Neural cell (in vitro differentiated cells): ENCODE measurements around the gene PGP. TPM values are rescaled to one million over a fixed set of nuclear protein-coding genes. Genes with fewer than 3 reads are reported as not detected.

Source experiments
- H2AFZ ChIP-seq: fragments of 200-600, 300-800 bp; sonication (generic), shearing (Covaris generic); 2 replicates; pipeline ENCODE4 v1.6.0; 2014; ENCODE audit warnings: low read depth, mild to moderate bottlenecking, antibody characterized with exemption, low read length, moderate library complexity
- H3F3A ChIP-seq: fragments of 200-600 bp; shearing (Covaris generic); 2 replicates; pipeline ENCODE4 v1.6.1; 2016; ENCODE audit warnings: mild to moderate bottlenecking, moderate library complexity, mixed read lengths, antibody characterized with exemption, low read length; ENCODE audit not compliant: insufficient read depth, poor library complexity, severe bottlenecking
- H3K27ac ChIP-seq: fragments of 200-600, 300-800 bp; sonication (generic), shearing (Covaris generic); 2 replicates; pipeline ENCODE4 v1.5.1; 2014; ENCODE audit warnings: mild to moderate bottlenecking, low read length, moderate library complexity
- H3K27me3 ChIP-seq: fragments of 300-800, 200-600 bp; sonication (generic), shearing (Covaris generic); 2 replicates; pipeline ENCODE4 v1.6.0; 2014; ENCODE audit warnings: mild to moderate bottlenecking, low read depth, low read length, moderate library complexity; ENCODE audit not compliant: insufficient read depth
- H3K36me3 ChIP-seq: fragments of 300-800, 200-600 bp; sonication (generic), shearing (Covaris generic); 2 replicates; pipeline ENCODE4 v1.5.1; 2014; ENCODE audit warnings: mild to moderate bottlenecking, antibody characterized with exemption, low read length, moderate library complexity; ENCODE audit not compliant: insufficient read depth
- H3K4me2 ChIP-seq: fragments of 300-800, 200-600 bp; sonication (generic), shearing (Covaris generic); 2 replicates; pipeline ENCODE4 v1.6.0; 2014; ENCODE audit warnings: mild to moderate bottlenecking, low read length
- H3K4me3 ChIP-seq: fragments of 300-800, 200-600 bp; sonication (generic), shearing (Covaris generic); 2 replicates; pipeline ENCODE4 v1.5.1; 2014; ENCODE audit warnings: mild to moderate bottlenecking, low read length, moderate library complexity
- H3K79me2 ChIP-seq: fragments of 200-600 bp; shearing (Covaris generic); replicated peaks from 2 replicates; pipeline ENCODE4 v1.6.0; 2014; ENCODE audit warnings: mild to moderate bottlenecking, low read length, moderate library complexity; ENCODE audit not compliant: insufficient read depth
- H3K9ac ChIP-seq: fragments of 300-800, 200-600 bp; sonication (generic), shearing (Covaris generic); 2 replicates; pipeline ENCODE4 v1.6.1; 2016; ENCODE audit warnings: mild to moderate bottlenecking, low read length, mixed read lengths
- H3K9me2 ChIP-seq: fragments of 200-600 bp; shearing (Covaris generic); 2 replicates; pipeline ENCODE4 v1.6.1; 2016; ENCODE audit warnings: mild to moderate bottlenecking, low read length, mixed read lengths; ENCODE audit not compliant: insufficient read depth
- H3K9me3 ChIP-seq: fragments of 200-600, 300-800 bp; sonication (generic), shearing (Covaris generic); 2 replicates; pipeline ENCODE4 v1.6.1; 2016; ENCODE audit warnings: mild to moderate bottlenecking, mixed run types, low read length, moderate library complexity, mixed read lengths
- H4K20me1 ChIP-seq: fragments of 200-600 bp; shearing (Covaris generic); 2 replicates; pipeline ENCODE4 v1.6.1; 2016; ENCODE audit warnings: mild to moderate bottlenecking, mixed run types; ENCODE audit not compliant: insufficient read depth
- EP300 ChIP-seq: fragments of 450-650 bp; conservative IDR thresholded peaks from 2 replicates; pipeline ENCODE4 v1.6.1; 2014; ENCODE audit warnings: antibody characterized with exemption, mild to moderate bottlenecking, moderate library complexity; ENCODE audit not compliant: poor library complexity, severe bottlenecking
- EZH2 ChIP-seq: fragments of 200-600, 300-800 bp; shearing (Covaris generic), sonication (generic); IDR thresholded peaks from 2 replicates; pipeline ENCODE4 v1.6.1; 2014; ENCODE audit warnings: antibody characterized with exemption, low read length, borderline replicate concordance, mild to moderate bottlenecking; ENCODE audit not compliant: insufficient read depth, poor library complexity, severe bottlenecking
- MXI1 ChIP-seq: fragments of 450-650 bp; conservative IDR thresholded peaks from 2 replicates; pipeline ENCODE4 v1.6.1; 2014; ENCODE audit warnings: antibody characterized with exemption, mild to moderate bottlenecking; ENCODE audit not compliant: poor library complexity, severe bottlenecking
- POLR2AphosphoS5 ChIP-seq: IDR thresholded peaks from 2 replicates; pipeline ENCODE4 v1.6.1; 2012
- RAD21 ChIP-seq: fragments of 450-650 bp; conservative IDR thresholded peaks from 2 replicates; pipeline ENCODE4 v1.6.1; 2014; ENCODE audit warnings: antibody characterized with exemption, mild to moderate bottlenecking, moderate library complexity
- REST ChIP-seq: IDR thresholded peaks from 2 replicates; pipeline ENCODE4 v1.6.1; 2012; ENCODE audit warnings: borderline replicate concordance
- SMC3 ChIP-seq: fragments of 450-650 bp; conservative IDR thresholded peaks from 2 replicates; pipeline ENCODE4 v1.6.1; 2014; ENCODE audit warnings: antibody characterized with exemption, mild to moderate bottlenecking, moderate library complexity; ENCODE audit not compliant: poor library complexity
- TAF1 ChIP-seq: IDR thresholded peaks from 2 replicates; pipeline ENCODE4 v1.6.1; 2012; ENCODE audit warnings: low read depth
- polyA plus RNA-seq: library from polyadenylated mRNA; depleted of rRNA; stranded (reverse); fragments of >200 nt; gene quantifications from 2 replicates; pipeline ENCODE4 v1.2.3, GENCODE V29; 2014
- TF ChIP-seq, protein P1 (sequence below): fragments of 450-650 bp; IDR thresholded peaks from 2 replicates; pipeline ENCODE4 v1.5.1; 2014; ENCODE audit warnings: antibody characterized with exemption, mild to moderate bottlenecking, moderate library complexity; ENCODE audit not compliant: poor library complexity, severe bottlenecking

The PGP gene
- polyA plus RNA-seq, 1 donor from 2014 or later: 44.1 TPM

- Histone ChIP-seq H3K27me3 (no peaks in the 10 kb centered on the region), H3K9me3 (no peaks in the 10 kb centered on the region), H4K20me1 (no peaks in the 10 kb centered on the region), H3K9me2 (no peaks in the 10 kb centered on the region), H2AFZ (no peak overlapping the region), H3F3A (no peaks in the 10 kb centered on the region), H3K36me3 (no peaks in the 10 kb centered on the region), H3K79me2 (peaks cover 2% of the 10 kb centered on the region), H3K4me2 (no peak overlapping the region), H3K9ac (no peak overlapping the region), H3K27ac (no peak overlapping the region), H3K4me3 (no peak overlapping the region)
- TF ChIP-seq MXI1 (no peak), RAD21 (no peak), EP300 (no peak), TAF1 (no peak), POLR2AphosphoS5 (no peak), SMC3 (no peak)
Observed at GRCh38 chr16:2190659-2191445, 23.8 kb downstream of the PGP start.

GRCh38 chr16:2190002-2190658, 24.5 kb downstream of the PGP start:
- H3K9ac ChIP-seq: no peak overlapping the region
- no peak overlapping the region for H2AFZ ChIP-seq
- no peaks in the 10 kb centered on the region for H3K9me3 ChIP-seq
- TF ChIP-seq, protein P1, sequence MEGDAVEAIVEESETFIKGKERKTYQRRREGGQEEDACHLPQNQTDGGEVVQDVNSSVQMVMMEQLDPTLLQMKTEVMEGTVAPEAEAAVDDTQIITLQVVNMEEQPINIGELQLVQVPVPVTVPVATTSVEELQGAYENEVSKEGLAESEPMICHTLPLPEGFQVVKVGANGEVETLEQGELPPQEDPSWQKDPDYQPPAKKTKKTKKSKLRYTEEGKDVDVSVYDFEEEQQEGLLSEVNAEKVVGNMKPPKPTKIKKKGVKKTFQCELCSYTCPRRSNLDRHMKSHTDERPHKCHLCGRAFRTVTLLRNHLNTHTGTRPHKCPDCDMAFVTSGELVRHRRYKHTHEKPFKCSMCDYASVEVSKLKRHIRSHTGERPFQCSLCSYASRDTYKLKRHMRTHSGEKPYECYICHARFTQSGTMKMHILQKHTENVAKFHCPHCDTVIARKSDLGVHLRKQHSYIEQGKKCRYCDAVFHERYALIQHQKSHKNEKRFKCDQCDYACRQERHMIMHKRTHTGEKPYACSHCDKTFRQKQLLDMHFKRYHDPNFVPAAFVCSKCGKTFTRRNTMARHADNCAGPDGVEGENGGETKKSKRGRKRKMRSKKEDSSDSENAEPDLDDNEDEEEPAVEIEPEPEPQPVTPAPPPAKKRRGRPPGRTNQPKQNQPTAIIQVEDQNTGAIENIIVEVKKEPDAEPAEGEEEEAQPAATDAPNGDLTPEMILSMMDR: no peak
- TF ChIP-seq POLR2AphosphoS5 (no peak), REST (no peak), TAF1 (no peak), EZH2 (no peak), RAD21 (no peak), SMC3 (no peak), MXI1 (no peak), EP300 (no peak)
- H3K27ac ChIP-seq: no peak overlapping the region
- H3F3A ChIP-seq: no peaks in the 10 kb centered on the region
- no peaks in the 10 kb centered on the region for H3K36me3 ChIP-seq
- no peak overlapping the region for H3K4me2 ChIP-seq
- H4K20me1 ChIP-seq: no peaks in the 10 kb centered on the region
- H3K27me3 ChIP-seq: no peaks in the 10 kb centered on the region
- H3K9me2 ChIP-seq: no peaks in the 10 kb centered on the region
- peaks cover 2% of the 10 kb centered on the region for H3K79me2 ChIP-seq
- no peak overlapping the region for H3K4me3 ChIP-seq
